HG02970 (cell line): ENCODE data around the gene EIF3M.
"Not testable (repeated sequence)": the region's sequence is repeated elsewhere in the genome, so short reads cannot be mapped to it uniquely, and the experiment has no call there.

Source experiments
- ATAC-seq: cut with Tn5 transposase; IDR thresholded peaks from one replicate; pipeline ENCODE4 v1.9.1; 2021; ENCODE audit warnings: mild to moderate bottlenecking, moderate library complexity, moderate number of reproducible peaks; ENCODE audit not compliant: unreplicated experiment, low FRiP score

EIF3M gene

GRCh38 chr11:32594272-32594671 is 10.6 kb downstream of the EIF3M start:
- no peak for ATAC-seq

GRCh38 chr11:32596114-32596513 is 12.5 kb downstream of the EIF3M start:
- not testable (repeated sequence) for ATAC-seq

- ATAC-seq: no peak
Measured at GRCh38 chr11:32597921-32598320, 14.3 kb downstream of the EIF3M start.

- no peak for ATAC-seq
Measured at GRCh38 chr11:32602657-32603415, 19.2 kb downstream of the EIF3M start.

GRCh38 chr11:32606220-32606619 is 22.6 kb downstream of the EIF3M start:
- ATAC-seq: no peak

- ATAC-seq: not testable (repeated sequence)
Measured at GRCh38 chr11:32608826-32609225, 25.2 kb downstream of the EIF3M start.

GRCh38 chr11:32610797-32611352 is 27.2 kb downstream of the EIF3M start:
- no peak for ATAC-seq

- ATAC-seq: no peak
Measured at GRCh38 chr11:32613500-32614151, 30.0 kb downstream of the EIF3M start.

- no peak for ATAC-seq
Measured at GRCh38 chr11:32615422-32615821, 31.8 kb downstream of the EIF3M start.

GRCh38 chr11:32616903-32617302 is 33.3 kb downstream of the EIF3M start:
- no peak for ATAC-seq

DNA sequence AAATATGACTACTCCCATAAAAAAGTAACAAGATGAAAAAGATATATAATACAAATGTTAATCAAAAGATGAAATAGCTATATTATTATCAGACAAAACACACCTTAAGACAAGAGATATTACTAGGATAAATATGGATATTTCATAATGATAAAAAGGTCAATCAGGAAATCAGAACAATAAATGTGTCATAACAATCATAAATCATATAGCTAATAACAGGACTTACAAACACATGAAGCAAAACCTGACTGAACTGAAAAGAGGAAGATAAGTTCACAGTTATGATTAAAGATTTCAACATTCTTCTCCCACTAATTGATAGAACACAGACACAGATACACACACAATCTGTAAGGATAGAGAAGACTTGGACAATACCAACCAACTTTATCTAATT is 47.2 kb downstream of the EIF3M start:
- ATAC-seq: no peak

- ATAC-seq: no peak
Measured at GRCh38 chr11:32635819-32636218, 52.2 kb downstream of the EIF3M start.

- no peak for ATAC-seq
Measured at GRCh38 chr11:32641361-32641760, 57.7 kb downstream of the EIF3M start.

DNA sequence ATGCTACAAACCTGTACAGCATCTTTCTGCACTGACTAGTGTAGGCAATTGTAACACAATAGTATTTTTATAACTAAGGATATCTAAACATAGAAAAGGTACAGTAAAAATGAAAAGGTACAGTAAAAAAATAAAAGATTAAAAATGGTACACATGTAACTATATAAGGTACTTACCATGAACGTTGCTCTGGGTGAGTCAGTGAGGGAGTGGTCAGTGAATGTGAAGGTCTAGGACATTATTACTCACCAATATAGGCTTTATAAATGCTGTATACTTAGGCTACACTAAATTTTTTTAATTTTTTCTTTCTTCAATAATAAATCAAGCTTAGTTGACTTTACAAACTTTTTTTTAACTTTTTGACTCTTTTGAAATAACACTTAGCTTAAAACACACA is 59.9 kb downstream of the EIF3M start:
- no peak for ATAC-seq
